Mucosa of stomach (tissue), 1 donor: Measurements from ENCODE around the gene CNDP2.

ENCODE experiments used
- H3K27me3 ChIP-seq: one replicate; pipeline ENCODE4 v1.7.0; 2013; ENCODE audit warnings: mild to moderate bottlenecking, low read length; ENCODE audit not compliant: control insufficient read depth, insufficient read depth
- H3K36me3 ChIP-seq: one replicate; pipeline ENCODE4 v1.7.0; 2013; ENCODE audit warnings: low read length; ENCODE audit not compliant: control insufficient read depth, insufficient read depth
- H3K4me1 ChIP-seq: one replicate; pipeline ENCODE4 v1.7.0; 2013; ENCODE audit warnings: mild to moderate bottlenecking, low read length; ENCODE audit not compliant: control insufficient read depth, insufficient read depth
- H3K4me3 ChIP-seq: one replicate; pipeline ENCODE4 v1.7.0; 2013; ENCODE audit warnings: low read length
- H3K9ac ChIP-seq: one replicate; pipeline ENCODE4 v1.7.0; 2013; ENCODE audit warnings: mild to moderate bottlenecking, low read length, moderate library complexity
- H3K9me3 ChIP-seq: one replicate; pipeline ENCODE4 v1.7.0; 2013; ENCODE audit warnings: mild to moderate bottlenecking, low read length, moderate library complexity; ENCODE audit not compliant: control insufficient read depth
- donor health status: Pancreatic carcinoma.

CNDP2 gene

DNA sequence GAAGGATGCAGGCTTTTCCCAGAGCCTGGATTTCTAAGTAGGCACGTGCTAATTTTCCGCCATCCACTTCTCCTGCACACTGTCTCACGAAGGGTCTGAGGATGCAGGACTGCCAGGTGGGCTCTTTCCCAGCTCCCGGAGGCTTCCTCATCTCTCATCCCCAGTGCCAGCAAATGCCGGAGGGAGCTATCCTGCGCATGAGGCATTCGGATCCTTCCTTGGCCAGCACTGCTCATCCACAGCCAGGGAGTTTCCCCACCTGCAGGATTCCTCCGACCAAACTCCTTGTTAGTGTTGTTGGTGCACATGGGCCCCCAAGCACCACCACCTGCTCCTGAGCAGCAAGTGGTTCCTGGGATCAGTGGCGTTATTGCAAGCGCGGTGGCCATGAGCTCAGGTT, 43.1 kb downstream of the CNDP2 start:
- Histone ChIP-seq H3K4me3 (no peak overlapping the region), H3K4me1 (peaks cover 25% of the 10 kb centered on the region), H3K9me3 (no peaks in the 10 kb centered on the region), H3K9ac (no peak overlapping the region), H3K36me3 (no peaks in the 10 kb centered on the region), H3K27me3 (no peaks in the 10 kb centered on the region)

DNA sequence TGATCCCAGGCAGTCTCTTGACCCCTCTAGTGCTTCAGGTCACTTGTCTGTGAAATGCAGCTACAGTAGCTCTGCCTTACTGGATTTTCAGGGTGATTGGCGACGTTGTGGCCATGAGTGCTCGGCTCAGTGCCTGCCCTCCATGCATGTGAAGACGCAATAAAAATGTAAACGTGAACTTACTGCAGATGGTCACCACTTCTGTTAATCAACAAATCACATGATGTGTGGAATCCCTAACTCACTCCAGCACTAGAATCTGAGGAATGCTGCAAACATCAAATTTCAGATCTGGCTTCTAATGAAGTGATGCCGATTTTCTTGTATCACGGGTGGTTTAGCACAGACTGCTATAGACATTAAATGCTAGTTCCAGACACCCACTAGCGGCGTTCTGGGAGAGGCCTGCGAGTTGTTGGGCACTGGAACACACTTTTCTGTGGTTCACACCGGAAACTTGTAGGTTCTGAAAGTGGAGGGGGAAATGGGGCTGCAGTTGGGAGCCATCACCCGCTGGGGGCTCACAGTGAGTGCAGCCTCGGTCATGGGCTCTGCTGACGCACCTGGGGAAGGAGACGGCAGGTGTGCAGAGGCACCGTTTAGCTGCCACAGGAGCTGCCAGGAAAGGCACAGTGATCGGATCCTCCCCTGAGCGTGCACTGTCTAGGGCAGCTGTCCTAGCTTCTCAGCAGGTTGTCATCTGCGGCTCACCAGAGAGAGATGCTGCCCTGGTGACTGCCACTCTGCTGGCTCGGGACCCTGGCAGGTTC, 44.7 kb downstream of the CNDP2 start:
- Histone ChIP-seq H3K9ac (no peak overlapping the region), H3K36me3 (no peaks in the 10 kb centered on the region), H3K9me3 (no peaks in the 10 kb centered on the region), H3K4me1 (peaks cover 25% of the 10 kb centered on the region), H3K4me3 (no peak overlapping the region), H3K27me3 (no peaks in the 10 kb centered on the region)

DNA sequence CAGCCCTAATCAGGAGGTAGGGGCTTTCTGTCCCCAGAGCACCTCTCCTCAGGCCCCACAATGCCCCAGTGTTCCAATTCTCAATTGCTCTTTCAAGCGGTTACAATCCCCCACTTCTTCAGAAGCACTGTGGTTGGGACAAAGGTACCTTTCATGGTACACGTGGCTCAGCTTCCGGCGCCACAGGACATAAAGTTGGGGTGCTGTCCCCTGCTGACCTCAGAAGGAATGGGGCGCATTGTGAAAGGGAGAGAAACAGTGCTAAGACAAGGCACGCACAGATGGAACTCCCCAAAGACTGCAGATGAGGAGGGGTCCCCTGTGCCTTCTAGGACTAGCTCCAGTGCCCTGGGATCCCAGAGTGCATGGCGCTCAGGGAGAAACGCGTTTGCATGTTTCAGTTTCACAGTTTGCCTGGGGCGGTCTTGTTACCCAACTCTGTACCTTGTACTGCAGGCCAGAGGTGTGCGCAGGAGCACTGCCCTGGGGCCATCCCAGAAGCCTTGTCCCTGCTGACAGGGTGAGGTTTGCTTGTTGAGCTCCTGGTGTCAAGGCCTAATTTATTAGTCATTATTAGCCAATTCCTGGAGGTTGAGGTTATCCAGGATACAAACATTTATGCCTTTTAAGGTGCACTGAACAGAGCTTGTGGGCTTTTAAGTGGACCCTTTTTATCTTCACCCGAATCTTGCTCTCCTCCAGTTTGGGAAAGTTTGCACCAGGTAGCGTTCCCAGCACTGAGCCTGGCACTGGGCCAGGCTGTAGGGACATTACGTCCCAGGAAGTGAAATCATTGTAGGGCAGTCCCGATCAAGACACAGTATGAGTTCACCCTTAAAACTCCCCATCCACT, 45.8 kb downstream of the CNDP2 start:
- Histone ChIP-seq H3K4me3 (no peak overlapping the region), H3K36me3 (no peaks in the 10 kb centered on the region), H3K9ac (peak overlapping the region; percentile 58), H3K4me1 (peaks cover 33% of the 10 kb centered on the region), H3K27me3 (no peaks in the 10 kb centered on the region), H3K9me3 (no peaks in the 10 kb centered on the region)

DNA sequence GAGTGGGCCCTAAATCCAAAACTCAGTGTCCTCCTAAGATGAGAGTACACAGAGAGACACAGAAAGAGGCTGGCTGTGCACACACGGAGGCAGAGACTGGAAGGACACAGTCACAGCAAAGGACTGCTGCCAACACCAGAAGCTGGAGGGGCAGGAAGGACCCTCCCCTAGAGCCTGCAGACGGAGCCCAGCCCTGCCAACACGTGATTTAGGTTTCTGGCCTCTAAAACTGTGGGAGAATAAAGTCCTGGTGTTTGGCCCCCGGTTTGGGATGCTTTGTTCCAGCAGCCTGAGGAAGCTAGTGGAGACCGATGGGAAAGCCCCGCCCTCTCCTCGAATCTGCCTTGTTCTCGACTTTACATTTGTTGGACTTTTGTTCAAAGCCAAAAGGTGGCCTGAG, 48.7 kb downstream of the CNDP2 start:
- H3K27me3 ChIP-seq: no peaks in the 10 kb centered on the region
- H3K9ac ChIP-seq: no peak overlapping the region
- no peak overlapping the region for H3K4me3 ChIP-seq
- H3K4me1 ChIP-seq: peaks cover 36% of the 10 kb centered on the region
- H3K9me3 ChIP-seq: no peaks in the 10 kb centered on the region
- no peaks in the 10 kb centered on the region for H3K36me3 ChIP-seq

DNA sequence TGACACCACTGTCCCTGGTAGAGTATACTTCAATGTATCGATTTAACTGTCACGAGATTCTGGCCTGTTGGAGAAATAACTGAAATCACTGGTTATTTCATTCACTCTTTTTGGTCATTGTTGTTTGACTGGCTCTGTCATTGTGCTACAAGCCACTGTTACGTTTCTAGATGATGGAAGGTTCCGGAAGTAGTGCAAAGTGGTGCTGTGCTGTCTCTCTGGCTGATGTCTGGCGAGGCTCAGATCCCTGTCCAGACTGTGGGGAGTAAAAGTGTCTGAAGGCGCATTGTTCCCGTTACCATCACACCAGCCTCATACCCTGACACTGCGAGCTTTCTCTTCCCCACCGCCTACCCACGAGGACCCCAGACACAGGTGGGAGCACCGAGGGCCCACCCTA, 49.8 kb downstream of the CNDP2 start:
- no peaks in the 10 kb centered on the region for H3K36me3 ChIP-seq
- no peaks in the 10 kb centered on the region for H3K27me3 ChIP-seq
- H3K9me3 ChIP-seq: no peaks in the 10 kb centered on the region
- H3K9ac ChIP-seq: no peak overlapping the region
- peaks cover 35% of the 10 kb centered on the region for H3K4me1 ChIP-seq
- no peak overlapping the region for H3K4me3 ChIP-seq

DNA sequence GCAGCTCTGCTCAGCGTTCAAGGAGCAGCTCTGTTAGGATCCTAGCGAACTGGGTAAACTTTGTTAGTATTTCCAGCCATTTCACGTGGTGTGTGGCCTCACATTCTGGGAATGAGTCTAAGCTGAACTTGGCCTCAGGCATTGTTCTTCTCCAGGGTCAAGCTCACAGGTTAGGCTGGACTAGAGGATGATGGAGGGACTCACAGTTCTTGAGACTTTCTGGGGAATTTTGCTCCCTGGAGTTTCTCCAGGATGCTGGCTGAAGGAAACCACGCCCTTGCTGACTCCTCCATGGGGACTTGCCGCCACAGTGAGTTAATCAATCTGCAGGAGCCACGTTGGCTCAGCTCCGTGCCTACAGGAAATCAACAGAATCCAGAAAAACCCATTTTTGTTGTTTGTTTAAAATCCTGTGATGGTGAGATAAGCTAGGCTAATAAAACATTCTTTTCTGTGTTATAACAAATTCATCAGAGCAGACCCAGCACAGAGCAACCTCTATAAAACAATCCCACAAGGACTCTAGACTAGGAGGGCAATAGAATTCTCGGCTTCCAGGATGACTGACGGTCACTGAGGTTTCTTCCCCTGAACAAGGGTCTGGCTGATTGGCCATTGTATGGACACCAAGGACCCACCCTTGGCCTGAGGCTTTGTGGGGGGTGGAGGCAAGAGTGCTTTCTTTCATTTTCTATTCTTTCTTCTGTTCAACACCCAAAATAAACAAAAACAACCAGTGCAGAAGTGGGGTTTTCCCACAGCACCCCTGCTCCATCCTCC, 50.8 kb downstream of the CNDP2 start:
- Histone ChIP-seq H3K27me3 (no peaks in the 10 kb centered on the region), H3K4me3 (no peak overlapping the region), H3K36me3 (no peaks in the 10 kb centered on the region), H3K4me1 (peaks cover 26% of the 10 kb centered on the region), H3K9ac (no peak overlapping the region), H3K9me3 (no peaks in the 10 kb centered on the region)

DNA sequence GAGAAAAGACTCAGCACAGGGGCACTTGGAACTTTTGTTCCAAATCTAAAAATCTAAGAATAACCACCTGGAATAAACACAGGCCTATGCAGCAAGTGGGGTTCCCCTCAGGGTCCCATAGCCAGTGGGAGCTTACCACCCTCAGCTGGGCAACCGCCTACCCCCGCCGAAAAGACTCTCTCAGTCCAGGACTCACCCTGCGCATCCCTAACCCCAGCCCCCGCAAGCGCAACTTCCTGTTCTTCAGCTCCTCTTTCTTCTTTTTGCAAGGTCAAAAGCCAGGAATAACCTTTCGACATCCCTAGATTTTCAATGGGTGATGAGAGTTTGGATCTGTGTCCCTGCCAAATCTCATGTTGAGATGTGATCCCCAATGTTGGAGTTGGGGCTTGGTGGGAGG, 51.7 kb downstream of the CNDP2 start:
- Histone ChIP-seq H3K36me3 (no peaks in the 10 kb centered on the region), H3K4me1 (peaks cover 17% of the 10 kb centered on the region), H3K9ac (no peak overlapping the region), H3K27me3 (no peaks in the 10 kb centered on the region), H3K4me3 (no peak overlapping the region), H3K9me3 (no peaks in the 10 kb centered on the region)

DNA sequence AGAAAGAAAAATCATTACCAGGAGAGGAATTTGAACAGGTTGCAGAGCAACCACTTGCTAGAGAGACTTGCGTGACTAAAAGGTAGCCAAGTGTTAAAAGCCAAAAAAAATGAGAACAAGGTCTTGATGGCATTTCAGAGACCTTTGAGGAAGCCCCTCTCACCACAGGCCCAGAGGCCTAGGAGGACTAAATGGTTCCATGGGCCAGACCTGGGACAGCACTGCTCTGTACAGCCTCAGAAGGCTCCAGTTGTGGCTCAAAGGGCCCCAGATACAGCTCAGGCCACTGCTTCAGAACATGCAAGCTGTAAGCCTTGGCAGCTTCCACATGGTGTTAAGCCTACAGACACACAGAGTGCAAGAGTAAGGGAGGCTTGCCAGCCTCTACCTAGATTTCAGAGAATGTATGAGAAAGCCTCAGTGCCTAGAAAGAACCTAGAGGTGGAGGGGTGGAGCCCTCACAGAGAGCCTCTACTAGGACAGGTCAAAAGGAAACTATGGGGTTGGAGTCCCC, 53.5 kb downstream of the CNDP2 start:
- no peaks in the 10 kb centered on the region for H3K36me3 ChIP-seq
- H3K4me3 ChIP-seq: no peak overlapping the region
- no peak overlapping the region for H3K9ac ChIP-seq
- no peaks in the 10 kb centered on the region for H3K9me3 ChIP-seq
- H3K27me3 ChIP-seq: no peaks in the 10 kb centered on the region
- peaks cover 15% of the 10 kb centered on the region for H3K4me1 ChIP-seq

DNA sequence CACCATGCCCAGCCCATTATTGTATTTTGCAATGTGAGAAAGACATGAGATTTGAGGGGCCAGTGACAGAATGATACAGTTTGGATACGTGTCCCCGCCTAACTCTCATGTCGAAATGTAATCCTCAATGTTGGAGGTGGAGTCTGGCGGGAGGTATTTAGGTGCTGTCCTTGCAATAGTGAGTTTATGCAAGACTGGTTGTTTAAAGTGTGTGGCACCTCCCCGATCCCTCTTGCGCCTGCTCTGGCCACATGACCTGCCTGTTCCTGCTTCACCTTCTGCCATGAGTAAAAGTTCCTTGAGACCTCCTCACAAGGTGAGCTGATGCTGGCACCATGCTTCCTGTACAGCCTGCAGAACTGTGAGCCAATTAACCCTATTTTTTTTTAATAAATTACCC, 54.7 kb downstream of the CNDP2 start:
- H3K4me3 ChIP-seq: no peak overlapping the region
- no peaks in the 10 kb centered on the region for H3K27me3 ChIP-seq
- H3K4me1 ChIP-seq: peaks cover 15% of the 10 kb centered on the region
- H3K9ac ChIP-seq: no peak overlapping the region
- H3K9me3 ChIP-seq: no peaks in the 10 kb centered on the region
- H3K36me3 ChIP-seq: no peaks in the 10 kb centered on the region

DNA sequence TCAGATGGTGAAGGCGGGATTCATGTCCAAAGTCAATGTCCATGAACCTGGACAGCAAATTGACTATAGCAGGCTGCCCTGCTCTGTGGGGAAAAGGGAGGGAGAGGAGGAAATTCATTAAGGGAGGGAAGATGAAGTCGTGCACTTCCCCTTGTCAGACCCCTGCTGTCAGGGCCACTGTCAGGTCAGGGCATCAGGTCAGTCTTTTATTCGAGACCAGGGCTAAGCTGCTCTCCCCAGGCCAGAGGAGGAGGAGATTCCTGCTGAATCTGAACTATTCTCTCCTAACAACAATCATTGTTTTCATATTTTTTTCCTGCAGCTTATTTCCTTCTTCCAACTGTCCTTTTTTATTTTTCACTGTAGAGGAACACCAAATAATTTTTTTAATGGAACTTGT, 55.3 kb downstream of the CNDP2 start:
- Histone ChIP-seq H3K36me3 (no peaks in the 10 kb centered on the region), H3K27me3 (no peaks in the 10 kb centered on the region), H3K9me3 (no peaks in the 10 kb centered on the region), H3K4me3 (no peak overlapping the region), H3K4me1 (peaks cover 11% of the 10 kb centered on the region), H3K9ac (no peak overlapping the region)

DNA sequence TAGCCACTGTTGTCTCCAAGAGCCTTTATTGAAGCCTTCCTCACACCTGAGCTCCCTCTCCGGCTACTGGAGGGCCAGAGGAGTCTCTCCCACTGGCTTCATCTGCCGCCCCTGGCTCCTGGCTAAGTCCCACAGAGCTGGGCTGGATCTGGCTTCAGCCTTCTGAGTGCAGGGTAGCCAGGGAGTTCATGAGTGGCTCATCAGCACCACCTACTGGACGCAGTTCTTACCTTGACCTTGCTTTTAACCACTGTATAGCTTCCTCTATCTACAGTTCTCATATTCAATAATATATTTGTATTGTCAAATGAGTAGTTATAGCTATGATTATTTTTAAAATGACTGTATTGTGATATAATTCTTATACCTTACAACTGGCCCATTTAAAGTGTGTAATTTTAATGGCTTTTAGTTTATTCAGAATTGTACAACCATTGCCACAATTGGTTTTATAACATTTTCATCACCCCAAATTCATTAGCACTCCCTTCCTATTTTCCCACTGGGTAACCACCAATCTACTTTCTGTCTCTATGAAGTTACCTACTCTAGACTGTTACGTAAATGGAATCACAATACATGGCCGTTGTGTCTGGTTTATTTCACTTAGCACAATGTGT, 55.9 kb downstream of the CNDP2 start:
- Histone ChIP-seq H3K4me3 (no peak overlapping the region), H3K9me3 (no peaks in the 10 kb centered on the region), H3K36me3 (no peaks in the 10 kb centered on the region), H3K27me3 (no peaks in the 10 kb centered on the region), H3K9ac (no peak overlapping the region), H3K4me1 (peaks cover 6% of the 10 kb centered on the region)
